SKM-1 treated with dmso at 0.1 percent for 144 hours (cell line): Measurements from ENCODE around the gene CLDN4.

Source experiments
- DNase-seq: peaks from one replicate; lab custom pipeline; 2025; ENCODE audit not compliant: unreplicated experiment; lab: John Stamatoyannopoulos, UW

CLDN4 gene

DNA sequence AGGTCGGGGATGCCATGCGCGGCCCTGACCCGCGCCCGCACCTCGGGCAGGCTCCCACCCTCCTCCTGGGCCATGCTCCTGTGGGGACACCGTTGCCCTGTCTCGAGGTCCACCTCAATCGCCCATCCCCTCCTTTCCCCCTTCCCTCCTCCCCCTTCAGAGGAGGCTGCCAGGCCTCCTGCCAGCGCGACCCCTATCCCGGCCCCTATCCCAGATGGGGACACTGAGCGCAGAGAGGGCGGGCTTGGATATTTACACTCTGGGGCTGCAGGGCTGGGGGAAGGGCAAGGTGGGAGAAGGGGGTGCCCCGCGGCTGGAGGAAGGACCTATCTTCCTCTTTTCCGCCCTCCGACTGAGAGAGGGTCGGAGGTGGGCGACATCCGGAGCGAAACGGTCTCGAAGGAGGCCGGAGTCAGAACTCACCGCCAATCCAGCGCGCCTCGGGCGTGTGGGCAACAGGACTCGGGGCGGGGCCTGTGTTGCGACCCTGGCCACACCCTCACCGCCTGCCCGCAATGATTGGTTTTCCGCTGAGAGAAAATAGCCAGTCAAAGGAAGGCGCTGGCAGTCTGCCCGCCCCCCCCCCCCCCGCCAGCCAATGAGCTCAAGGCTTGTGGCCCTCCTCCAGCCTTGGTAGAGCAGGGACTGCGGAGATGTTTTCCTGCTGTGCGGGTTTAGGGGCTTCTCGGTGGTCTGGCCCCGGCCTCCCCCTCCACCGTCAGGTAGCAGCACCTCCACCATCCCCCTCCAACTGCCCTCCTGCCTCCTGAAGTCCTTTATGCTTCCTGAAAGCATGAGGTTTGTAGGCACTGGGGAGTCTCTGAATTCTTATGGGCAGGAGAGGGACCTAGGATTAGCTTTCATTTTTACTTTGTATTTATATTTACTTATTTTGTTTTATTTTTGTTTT, 11.5 kb downstream of the CLDN4 start, which contains the start of gene METTL27:
Gene METTL27 (minus strand): TSS at position 450 of the 910 bp plus-strand sequence. CDS start 376 bp downstream, at position 74.
- DNase-seq, result peak; percentile 90

DNA sequence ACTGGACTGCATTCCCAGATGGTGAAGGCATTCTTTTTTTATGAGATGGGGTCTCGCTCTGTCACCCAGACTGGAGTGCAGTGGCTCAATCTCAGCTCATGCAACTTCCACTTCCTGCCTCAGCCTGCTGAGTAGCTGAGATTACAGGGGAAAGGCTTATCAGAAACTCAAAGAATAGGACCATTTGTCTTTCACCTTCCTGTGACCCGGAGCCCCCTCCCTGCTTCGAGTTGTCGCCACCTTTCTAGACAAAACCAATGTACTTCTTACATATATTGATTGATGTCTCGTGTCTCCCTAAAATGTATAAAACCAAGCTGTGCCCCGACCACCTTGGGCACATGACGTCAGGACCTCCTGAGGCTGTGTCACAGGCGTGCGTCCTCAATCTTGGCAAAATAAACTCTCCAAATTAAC, 13.3 kb downstream of the CLDN4 start:
- no peak for DNase-seq

DNA sequence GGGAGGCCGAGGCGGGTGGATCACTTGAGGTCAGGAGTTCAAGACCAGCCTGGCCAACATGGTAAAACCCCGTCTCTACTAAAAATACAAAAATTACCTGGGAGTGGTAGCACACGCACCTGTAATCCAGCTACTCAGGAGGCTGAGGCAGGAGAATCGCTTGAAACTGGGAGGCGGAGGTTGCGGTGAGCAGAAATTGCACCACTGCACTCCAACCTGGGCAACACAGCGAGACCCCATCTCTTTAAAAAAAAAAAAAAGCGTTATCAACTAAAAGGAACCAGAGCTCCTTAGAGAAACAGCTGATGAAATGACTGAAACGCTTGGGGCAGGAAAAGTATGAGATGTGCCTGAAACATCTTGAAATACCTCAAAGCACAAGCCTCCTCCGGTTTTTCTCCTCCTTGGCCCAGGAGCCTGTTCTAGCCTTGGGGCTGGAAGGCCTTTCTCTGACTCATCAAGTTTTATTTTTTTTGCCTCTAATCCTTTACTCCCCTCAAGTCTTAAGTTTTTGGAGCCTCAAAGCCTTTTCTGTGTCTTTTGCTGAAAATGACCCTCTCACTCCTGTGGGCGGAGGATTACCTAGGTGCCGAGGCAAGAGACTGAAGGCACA, 14.2 kb downstream of the CLDN4 start:
- DNase-seq, result no peak

DNA sequence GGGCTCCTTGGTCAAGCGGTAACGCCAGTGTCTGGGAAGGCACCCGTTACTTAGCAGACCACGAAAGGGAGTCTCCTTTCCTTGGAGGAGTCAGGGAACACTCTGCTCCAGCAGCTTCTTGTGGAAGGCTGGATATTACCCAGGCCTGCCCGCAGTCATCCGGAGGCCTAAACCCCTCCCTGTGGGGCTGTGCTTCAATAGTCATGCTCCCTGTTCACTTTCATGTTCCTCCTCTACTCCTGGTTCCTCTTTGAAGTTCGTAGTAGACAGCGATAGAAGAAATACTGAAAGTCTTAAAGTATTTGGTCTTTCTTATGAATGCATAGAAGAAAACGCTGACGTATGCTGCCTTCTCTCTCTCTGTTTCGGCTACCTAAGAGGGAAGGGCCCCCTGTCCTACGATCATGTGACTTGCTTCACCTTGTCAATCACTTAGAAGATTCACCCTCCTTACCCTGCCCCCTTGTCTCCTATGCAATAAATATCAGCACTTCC, 15.0 kb downstream of the CLDN4 start:
- DNase-seq, result peak; percentile 43

DNA sequence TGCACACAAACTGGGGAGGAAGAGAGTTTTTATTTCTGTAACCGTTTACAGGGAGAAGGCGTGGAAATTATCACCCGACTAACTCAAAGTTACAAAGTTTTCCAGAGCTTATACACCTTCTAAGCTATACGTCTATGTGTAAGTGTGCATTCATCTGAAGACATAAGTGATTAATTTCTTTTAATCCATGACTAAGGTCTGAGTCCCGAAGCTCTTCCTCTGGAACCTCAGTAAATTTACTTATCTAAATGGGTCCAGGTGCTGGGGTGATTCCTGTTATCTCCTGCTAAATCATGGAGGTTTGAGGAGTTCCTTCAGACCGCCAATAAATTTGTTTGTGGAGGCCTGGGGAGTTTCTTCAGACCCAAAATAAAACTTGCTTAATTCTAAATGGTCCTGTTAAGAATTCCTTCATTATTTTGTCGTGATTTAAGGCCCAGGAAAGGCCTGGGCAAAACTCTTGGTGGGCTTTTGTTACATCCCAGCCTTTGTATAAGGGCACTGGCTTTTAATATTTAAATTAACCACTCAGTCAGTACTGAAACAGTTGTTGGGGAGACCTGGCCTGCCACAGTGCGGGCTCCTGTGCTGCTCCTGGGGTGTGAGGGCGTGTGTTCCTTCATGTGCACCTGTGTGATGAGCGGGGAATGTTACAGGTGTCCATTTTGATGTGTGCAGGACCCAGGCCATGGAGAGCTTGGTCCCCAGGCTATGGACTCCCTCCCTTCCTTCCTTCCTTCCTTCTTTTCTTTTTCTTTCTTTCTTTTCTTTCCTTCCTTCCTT, 17.3 kb downstream of the CLDN4 start:
- no peak for DNase-seq

DNA sequence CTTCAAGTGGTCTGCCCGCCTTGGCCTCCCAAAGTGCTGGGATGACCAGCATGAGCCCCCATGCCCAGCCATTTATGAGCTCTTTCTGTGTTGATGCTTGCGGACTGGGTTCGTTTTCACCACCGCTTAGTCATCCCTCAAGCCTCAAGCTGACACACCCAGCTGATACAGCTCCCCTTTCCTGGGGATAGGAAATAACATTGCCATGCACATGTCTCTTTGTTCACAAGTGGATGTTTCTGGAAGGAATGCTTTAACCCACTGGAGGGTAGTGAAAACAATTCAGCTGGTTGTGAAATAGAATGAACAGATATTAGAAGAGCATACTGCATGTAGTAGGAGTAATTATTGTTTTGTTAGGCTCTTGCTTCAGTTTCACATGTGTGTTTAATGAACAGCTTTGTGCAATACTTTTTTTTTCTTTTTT, 20.0 kb downstream of the CLDN4 start:
- no peak for DNase-seq

DNA sequence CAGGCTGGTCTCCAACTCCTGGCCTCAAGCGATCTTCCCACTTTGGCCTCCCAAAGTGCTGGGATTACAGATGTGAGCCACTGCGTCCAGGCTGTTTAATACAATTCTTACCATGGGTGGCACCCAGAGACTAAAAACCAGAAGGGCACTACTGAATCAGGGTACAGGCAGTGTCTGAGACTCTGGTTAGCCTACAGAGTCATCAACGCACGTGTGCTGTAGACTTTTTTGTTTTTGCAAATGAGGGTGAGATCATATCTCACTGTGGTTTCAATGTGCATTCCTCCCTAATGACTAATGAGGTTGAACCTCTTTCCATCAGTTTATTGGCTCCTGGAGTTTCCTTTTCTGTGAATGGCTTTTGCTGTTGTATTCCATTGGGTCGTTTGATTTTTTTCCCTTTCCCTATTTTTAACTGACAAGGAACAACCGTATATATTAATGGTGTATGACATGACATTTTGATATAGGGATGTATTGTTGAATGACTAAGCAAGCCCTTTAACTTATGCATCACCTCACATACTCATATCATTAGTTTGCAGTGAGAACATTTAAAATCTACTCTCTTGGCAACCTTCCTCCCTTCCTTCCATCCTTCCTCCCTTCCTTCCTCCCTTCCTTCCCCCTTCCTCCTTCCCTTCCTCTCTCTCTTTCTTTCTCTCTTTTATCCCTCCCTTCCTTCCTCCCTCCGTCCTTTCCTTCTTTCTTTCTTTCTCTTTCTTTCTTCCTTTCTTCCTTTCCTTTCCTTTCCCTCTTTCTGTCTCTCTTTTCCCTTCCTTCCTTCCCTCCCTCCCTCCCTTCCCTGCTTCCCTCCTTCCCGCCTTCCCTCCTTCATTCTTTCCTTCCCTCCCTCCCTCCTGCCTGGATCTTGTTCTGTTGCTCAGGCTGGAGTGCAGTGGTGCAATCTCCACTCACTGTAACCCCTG, 20.9 kb downstream of the CLDN4 start:
- peak; percentile 31 for DNase-seq

DNA sequence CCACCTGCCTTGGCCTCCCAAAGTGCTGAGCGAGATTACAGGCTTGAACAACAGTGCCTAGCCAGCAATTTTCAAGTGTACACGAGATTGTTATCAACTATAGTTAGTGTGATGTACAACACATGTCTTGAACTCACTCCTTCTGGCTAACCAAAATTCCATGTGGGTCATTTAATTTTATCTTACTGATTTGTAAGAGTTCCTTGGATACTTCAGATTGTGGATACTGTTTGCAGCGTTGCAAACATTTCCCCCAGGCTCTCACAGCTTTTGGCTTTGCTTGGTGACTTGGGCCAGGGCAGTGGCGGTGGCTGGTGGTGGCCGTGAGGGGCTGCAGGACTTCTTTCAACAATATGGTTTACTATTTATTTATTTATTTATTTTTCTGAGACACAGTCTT, 21.7 kb downstream of the CLDN4 start:
- DNase-seq, result no peak

DNA sequence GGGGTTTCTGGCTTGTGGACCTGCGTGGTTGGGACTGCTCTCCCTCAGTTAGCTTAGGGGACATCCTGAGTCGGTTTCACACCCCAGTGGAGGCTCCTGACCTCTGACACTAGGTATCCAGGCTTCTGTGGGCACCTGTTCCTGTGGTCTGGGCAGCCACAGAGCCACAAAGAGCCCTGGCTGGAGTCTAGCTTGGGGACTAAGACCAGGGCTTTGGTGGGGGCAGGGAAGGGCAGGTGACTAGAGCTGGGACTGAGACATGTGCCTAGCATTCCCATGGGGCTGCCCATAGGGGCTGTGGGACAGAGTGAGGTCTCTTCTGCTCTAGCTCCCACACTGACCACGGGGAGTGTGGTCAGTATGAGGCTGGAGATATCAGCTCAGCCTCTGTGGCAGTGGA, 26.1 kb downstream of the CLDN4 start:
- DNase-seq, result no peak

DNA sequence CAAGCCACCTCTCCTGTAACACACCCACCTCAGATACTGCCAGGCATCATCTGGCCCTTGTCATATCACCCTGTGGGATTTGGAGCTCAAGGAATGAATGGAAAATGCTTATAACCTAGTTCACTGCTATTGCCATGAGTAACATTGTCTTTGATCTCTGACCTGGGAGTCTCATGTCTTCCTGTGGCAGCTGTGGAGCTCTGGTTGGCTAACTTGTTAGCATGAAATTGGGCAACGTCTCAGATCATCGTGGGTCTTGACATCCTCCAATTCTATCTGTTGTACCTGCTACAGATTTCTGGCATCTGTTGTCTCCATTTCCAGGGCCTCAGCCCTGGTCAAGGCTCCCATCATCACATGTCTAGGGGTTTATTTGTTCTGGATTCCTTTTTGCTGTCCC, 28.0 kb downstream of the CLDN4 start:
- no peak for DNase-seq

DNA sequence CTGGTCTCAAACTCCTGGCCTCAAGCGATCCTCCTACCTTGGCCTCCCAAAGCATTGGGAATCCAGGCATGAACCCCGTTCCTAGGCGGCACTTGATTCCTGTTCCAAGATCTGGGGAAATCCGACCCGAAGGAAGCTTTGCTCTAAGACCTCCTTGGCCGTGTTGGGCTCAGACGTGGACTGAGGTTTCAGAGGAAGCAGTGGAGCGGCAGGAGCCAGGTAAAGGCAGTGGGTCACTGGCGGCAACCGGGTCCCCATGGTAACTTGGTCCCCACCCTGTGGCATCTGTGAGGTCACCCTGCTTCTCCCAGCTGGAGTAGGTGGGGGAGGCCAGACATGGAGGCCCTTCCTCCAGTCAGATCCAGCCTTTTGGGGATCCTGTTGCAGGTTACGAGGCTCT, 30.1 kb downstream of the CLDN4 start, which contains the start of gene TMEM270:
Gene TMEM270 (plus strand): TSS at position 301 of the 400 bp plus-strand sequence. CDS start 36 bp downstream, at position 337.
- DNase-seq, result no peak

DNA sequence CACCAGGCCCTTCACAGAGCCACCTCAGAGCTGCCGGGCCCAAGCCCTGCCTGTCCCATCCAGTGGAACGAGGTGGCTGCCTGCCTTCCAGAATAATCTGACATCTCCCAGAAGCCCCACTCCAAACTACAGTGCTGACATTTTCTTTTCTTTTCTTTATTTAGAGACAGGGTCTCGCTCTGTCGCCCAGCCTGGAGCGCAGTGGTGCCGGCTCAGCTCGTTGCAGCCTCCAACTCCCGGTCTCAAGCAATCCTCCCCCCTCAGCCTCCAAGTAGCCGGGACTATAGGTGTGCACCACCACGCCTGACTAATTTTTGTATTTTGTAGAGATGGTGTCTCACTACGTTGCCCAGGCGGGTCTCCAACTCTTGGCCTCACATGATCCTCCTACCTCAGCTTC, 30.5 kb downstream of the CLDN4 start:
- DNase-seq, result no peak

DNA sequence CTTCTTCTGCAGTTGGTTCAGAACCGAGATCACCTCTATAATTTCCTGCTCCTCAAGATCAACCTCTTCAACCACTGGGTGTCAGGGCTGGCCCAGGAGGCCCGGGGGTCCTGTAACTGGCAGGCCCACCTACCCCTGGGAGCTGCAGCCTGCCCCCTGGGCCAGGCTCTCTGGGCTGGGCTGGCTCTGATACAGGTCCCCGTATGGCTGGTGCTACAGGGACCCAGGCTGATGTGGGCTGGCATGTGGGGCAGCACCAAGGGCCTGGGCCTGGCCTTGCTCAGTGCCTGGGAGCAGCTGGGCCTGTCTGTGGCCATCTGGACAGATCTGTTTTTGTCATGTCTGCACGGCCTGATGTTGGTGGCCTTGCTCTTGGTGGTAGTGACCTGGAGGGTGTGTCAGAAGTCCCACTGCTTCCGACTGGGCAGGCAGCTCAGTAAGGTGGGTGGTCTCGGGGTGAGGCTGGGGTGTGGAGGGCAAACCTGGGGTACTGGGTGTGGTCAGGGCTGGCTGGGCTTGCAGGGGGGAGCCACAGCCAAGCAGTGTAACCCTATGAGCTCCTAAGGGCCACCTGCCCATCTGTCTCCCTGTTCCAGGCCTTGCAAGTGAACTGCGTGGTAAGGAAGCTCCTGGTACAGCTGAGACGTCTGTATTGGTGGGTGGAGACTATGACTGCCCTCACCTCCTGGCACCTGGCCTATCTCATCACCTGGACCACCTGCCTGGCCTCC, 34.4 kb downstream of the CLDN4 start:
- DNase-seq, result no peak

DNA sequence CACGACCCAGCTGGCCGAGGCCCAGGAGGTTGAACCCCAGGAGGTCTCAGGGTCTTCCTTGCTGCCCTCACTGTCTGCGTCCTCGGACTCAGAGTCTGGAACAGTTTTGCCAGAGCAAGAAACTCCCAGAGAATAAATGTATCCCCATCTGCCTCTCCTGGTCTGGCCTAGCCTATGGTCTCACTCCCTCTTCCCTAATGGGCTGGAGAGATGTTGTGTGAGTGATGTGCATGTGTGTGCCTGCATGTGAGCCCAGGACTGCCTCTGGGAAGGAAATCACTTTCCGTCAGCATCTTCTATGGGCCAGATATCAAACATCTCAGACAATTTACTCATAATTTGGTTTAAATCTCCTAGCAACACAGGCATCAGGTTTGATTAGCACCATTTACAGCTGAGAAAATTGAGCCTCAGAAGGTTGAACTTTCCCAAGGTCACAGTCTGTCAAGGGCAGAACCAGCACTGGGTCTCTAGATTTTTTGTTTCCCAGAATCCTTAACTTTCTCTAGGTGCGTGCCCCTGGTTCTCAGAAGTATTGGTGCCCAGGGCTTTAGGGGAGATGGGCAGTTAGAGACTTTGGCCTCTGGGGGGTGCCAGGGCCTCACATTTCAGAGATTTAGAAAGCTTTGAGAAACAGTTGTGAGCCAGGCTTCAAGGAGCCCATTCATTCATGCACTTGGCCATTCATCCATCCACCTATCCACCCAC, 35.1 kb downstream of the CLDN4 start:
- peak; percentile 48 for DNase-seq

DNA sequence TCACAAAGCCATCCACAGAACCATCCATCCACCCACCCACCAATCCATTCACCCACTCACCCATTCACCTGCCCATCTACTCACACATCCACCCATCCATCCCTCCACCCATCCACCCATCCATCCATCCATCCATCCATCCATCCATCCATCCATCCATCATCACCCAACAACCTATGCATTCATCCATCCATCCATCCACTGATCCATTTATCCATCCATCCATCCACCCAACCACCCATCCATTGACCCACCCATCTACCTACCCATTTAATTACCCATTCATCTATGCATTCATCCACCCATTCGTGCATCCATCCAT, 35.6 kb downstream of the CLDN4 start:
- no peak for DNase-seq

DNA sequence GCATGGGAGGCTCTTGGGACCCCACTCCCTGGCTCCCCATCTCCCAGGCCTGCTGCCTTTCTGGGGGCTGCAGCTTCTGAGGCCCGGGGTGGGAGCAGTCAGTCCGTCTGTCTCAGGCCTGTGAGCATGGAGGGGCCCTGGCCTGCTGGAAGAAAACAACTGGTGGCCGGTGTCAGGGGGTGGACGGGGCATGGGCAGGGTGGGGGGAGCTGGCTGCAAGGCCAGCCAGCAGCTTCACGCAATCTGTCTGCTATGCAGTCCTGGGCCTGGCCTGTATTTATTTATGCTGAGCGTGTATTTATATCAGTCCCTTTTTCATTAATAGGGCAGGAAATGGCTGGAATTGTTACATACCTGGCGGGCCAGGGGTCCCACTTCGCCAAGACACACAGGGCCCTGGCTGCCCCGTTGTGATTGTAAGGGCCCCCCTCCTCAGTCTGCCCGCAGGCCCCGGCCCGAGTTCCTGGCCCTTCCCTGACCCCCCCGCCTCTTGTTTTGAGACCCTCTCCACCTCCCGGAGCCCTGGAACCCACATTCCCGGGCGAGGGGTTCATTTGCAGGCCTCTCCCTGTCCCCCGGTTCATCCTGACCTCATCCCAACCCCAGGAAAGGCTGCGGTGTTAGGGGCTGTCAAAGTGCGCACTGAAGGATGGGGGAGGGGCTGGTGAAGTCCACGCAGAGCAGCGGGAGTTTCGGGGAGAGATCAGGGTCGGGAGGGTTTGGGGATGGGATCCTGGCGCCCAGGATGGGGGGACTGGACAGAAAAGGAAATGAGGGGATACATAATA, 38.4 kb downstream of the CLDN4 start:
- no peak for DNase-seq

DNA sequence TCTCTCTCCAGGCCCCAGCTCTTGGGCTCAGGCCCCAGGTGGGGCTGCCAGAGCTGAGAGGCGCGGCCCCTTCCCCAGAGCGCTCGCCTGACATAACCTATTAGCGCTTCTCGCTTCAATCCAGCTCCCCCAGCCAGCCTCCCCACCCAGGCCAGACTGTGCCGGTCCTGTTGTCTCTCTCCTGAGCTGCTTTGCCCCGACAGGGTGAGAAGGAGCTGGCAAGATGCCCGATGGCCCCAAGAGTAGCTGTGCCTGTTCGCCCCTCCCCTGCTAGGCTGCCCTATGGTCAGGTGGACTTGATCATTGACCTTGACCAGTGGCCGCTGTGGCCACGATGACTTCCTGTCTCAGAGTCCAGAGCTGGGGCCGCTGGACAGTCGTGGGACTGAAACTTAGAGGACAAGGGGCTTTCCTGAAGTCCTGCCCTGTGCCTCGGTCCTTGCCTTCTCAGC, 39.3 kb downstream of the CLDN4 start:
- no peak for DNase-seq
